MM.1S (cell line): Measurements from ENCODE around the gene NOB1.

Experiments used
- EZH2 ChIP-seq: fragments of 300-600 bp; sonication (generic); optimal IDR thresholded peaks from 2 replicates; pipeline ENCODE3; 2017; ENCODE audit warnings: low read depth, mild to moderate bottlenecking, antibody characterized with exemption, low read length, mixed read lengths
- EZH2phosphoT487 ChIP-seq: fragments of 300-600 bp; sonication (generic); IDR thresholded peaks from 2 replicates; pipeline ENCODE4 v1.6.1; 2018; ENCODE audit warnings: antibody characterized with exemption, low read length
- TF ChIP-seq, protein P1 (sequence below): fragments of 300-600 bp; sonication (generic); IDR thresholded peaks from 2 replicates; pipeline ENCODE4 v1.5.1; 2016; ENCODE audit warnings: antibody characterized with exemption, low read length, mixed read lengths

DNA sequence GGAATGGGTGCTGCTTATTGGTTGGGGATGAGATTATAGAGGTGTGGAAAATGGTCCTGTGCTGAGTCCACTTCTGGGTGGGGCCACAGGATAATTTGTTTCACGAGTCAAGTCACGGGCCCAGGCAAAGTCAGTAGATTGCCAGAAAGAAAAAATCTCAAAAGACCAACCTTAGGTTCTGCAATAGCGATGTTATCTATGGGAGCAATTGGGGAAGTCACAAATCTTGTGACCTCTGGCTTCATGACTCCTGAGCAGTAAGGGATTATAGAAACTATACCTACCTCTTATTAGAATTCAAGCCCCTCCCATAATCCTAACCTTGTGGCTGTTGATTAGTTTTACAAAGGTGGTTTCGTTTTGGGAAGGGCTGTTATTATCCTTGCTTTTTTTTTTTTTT, 38.8 kb upstream of the NOB1 start:
- TF ChIP-seq, protein P1, sequence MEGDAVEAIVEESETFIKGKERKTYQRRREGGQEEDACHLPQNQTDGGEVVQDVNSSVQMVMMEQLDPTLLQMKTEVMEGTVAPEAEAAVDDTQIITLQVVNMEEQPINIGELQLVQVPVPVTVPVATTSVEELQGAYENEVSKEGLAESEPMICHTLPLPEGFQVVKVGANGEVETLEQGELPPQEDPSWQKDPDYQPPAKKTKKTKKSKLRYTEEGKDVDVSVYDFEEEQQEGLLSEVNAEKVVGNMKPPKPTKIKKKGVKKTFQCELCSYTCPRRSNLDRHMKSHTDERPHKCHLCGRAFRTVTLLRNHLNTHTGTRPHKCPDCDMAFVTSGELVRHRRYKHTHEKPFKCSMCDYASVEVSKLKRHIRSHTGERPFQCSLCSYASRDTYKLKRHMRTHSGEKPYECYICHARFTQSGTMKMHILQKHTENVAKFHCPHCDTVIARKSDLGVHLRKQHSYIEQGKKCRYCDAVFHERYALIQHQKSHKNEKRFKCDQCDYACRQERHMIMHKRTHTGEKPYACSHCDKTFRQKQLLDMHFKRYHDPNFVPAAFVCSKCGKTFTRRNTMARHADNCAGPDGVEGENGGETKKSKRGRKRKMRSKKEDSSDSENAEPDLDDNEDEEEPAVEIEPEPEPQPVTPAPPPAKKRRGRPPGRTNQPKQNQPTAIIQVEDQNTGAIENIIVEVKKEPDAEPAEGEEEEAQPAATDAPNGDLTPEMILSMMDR = no peak
- TF ChIP-seq EZH2phosphoT487 (no peak), EZH2 (no peak)
